Activated CD8-positive, alpha-beta T cell treated with anti-CD3 and anti-CD28 coated beads for 36 hours (primary cell): ENCODE data around the gene KLHL22. TPM values are rescaled to one million over a fixed set of nuclear protein-coding genes. Genes with fewer than 3 reads are reported as not detected.
"Not testable (repeated sequence)": the region's sequence is repeated elsewhere in the genome, so short reads cannot be mapped to it uniquely, and the experiment has no call there.

Source experiments
- ATAC-seq: fragments of 200-7000 bp; cut with Tn5 transposase; one replicate; pipeline ENCODE4 v1.10.0; 2021; ENCODE audit warnings: mild to moderate bottlenecking, moderate library complexity
- CTCF ChIA-PET: fragments of 350-600 bp; sonication (Branson Sonifier 250); formaldehyde crosslinking; loops from one replicate; lab custom pipeline; 2021; ENCODE audit warnings: antibody characterized with exemption; lab: Charles Lee
- POLR2A ChIA-PET: fragments of 350-600 bp; sonication (Branson Sonifier 250); formaldehyde crosslinking; loops from one replicate; lab custom pipeline; 2021; ENCODE audit warnings: antibody characterized with exemption; lab: Charles Lee
- DNase-seq: peaks from one replicate; pipeline ENCODE4 v3.0.0-alpha.2; 2020
- H3K27ac Mint-ChIP-seq: one replicate; pipeline ENCODE4 v1.8.0; 2021; ENCODE audit warnings: mild to moderate bottlenecking, mixed read lengths
- H3K27me3 Mint-ChIP-seq: one replicate; pipeline ENCODE4 v1.8.0; 2021; ENCODE audit warnings: mixed read lengths
- H3K36me3 Mint-ChIP-seq: one replicate; pipeline ENCODE4 v1.8.0; 2021; ENCODE audit warnings: low read depth, mixed read lengths
- H3K4me1 Mint-ChIP-seq: one replicate; pipeline ENCODE4 v1.8.0; 2021; ENCODE audit warnings: low read depth, mixed read lengths
- H3K4me3 Mint-ChIP-seq: one replicate; pipeline ENCODE4 v1.8.0; 2021; ENCODE audit warnings: mild to moderate bottlenecking, moderate library complexity, mixed read lengths
- H3K9me3 Mint-ChIP-seq: one replicate; pipeline ENCODE4 v1.8.0; 2021; ENCODE audit warnings: mixed read lengths
- CTCF ChIP-seq: fragments of 200-600 bp; IDR thresholded peaks from one replicate; pipeline ENCODE4 v1.8.0; 2022; ENCODE audit warnings: antibody characterized with exemption, mild to moderate bottlenecking
- intact Hi-C: fragments of 100-400 bp; cut with micrococcal nuclease; formaldehyde crosslinking; loops from one replicate; pipeline ENCODE4 v1.10.0; 2022
- total RNA-seq, 2 experiments: library from RNA; stranded (reverse); gene quantifications; one replicate each; pipeline ENCODE4 v1.2.3, GENCODE V29; 2021

KLHL22 gene
- 10 to 100 TPM; 16.3 to 17.9 TPM for total RNA-seq

- ChIA-PET POLR2A (interaction anchor here (1.2 to 2.3 kb wide), 3 partner anchors 12 to 33 kb away, joined by 3 to 8 read pairs (median 3); partner anchors contain the start of gene MED15), CTCF (interaction anchor here (0.8 to 3.3 kb wide), 7 partner anchors 21 to 77 kb away, joined by 3 to 14 read pairs (median 3); no protein-coding TSS in a partner anchor)
- no peak for TF ChIP-seq CTCF
These were observed at the start of gene KLHL22 for GRCh38 chr22:20494978-20495860. TSS of gene KLHL22 (minus strand) at chr22:20495795. CDS start at chr22:20489211, 6,584 bp downstream.

GRCh38 chr22:20545318-20545634 is 49.7 kb upstream of the KLHL22 start:
- H3K9me3 Mint-ChIP-seq, DNase-seq, H3K4me3 Mint-ChIP-seq, intact Hi-C loops, ATAC-seq, H3K27me3 Mint-ChIP-seq, POLR2A ChIA-PET: not testable (repeated sequence)
- peaks cover 44% of the 10 kb centered on the region for H3K36me3 Mint-ChIP-seq
- peaks cover 51% of the 10 kb centered on the region for H3K4me1 Mint-ChIP-seq
- peak overlapping the region; percentile 90 for H3K27ac Mint-ChIP-seq
- CTCF ChIA-PET, result interaction anchor here (1.3 kb wide), 1 partner anchor 12 kb away, joined by 5 read pairs; no protein-coding TSS in a partner anchor

More at GRCh38 chr22:20494978-20495860, at the start of gene KLHL22:
- Mint-ChIP-seq H3K27ac (peak within 1 kb of the TSS; percentile 84), H3K36me3 (no peaks in the 10 kb centered on the region), H3K9me3 (no peaks in the 10 kb centered on the region), H3K27me3 (no peaks in the 10 kb centered on the region), H3K4me3 (peak within 1 kb of the TSS; percentile 88), H3K4me1 (peaks cover 43% of the 10 kb centered on the region)
- intact Hi-C loops, result loop anchor here (10.0 kb wide), 1 partner anchor 60 kb away; the partner anchor contains the start of gene SCARF2
- ATAC-seq (peak; percentile 21), DNase-seq (peak; percentile 39)

GRCh38 chr22:20542736-20543135 is 47.1 kb upstream of the KLHL22 start:
- ATAC-seq (no peak), DNase-seq (no peak)
- Mint-ChIP-seq H3K4me1 (peaks cover 35% of the 10 kb centered on the region), H3K27me3 (no peaks in the 10 kb centered on the region), H3K4me3 (no peak overlapping the region), H3K9me3 (no peaks in the 10 kb centered on the region), H3K27ac (peak overlapping the region; percentile 25), H3K36me3 (peaks cover 58% of the 10 kb centered on the region)
- CTCF ChIA-PET, result interaction anchor here (1.6 kb wide), 2 partner anchors 21 to 29 kb away, joined by 4 to 11 read pairs; no protein-coding TSS in a partner anchor
- POLR2A ChIA-PET, result interaction anchor here (1.3 kb wide), 1 partner anchor 35 kb away, joined by 4 read pairs; the partner anchor contains the start of gene MED15
- no peak for TF ChIP-seq CTCF
- intact Hi-C loops, result no loop called here

GRCh38 chr22:20542055-20542454 is 46.5 kb upstream of the KLHL22 start:
- DNase-seq (no peak), ATAC-seq (no peak)
- no peak for TF ChIP-seq CTCF
- ChIA-PET CTCF (no interaction called here), POLR2A (interaction anchor here (0.7 kb wide), 1 partner anchor 22 kb away, joined by 3 read pairs; no protein-coding TSS in a partner anchor)
- peaks cover 62% of the 10 kb centered on the region for H3K36me3 Mint-ChIP-seq
- H3K4me3 Mint-ChIP-seq, result no peak overlapping the region
- H3K27me3 Mint-ChIP-seq, result no peaks in the 10 kb centered on the region
- no peaks in the 10 kb centered on the region for H3K9me3 Mint-ChIP-seq
- intact Hi-C loops, result no loop called here
- no peak overlapping the region for H3K27ac Mint-ChIP-seq
- peaks cover 38% of the 10 kb centered on the region for H3K4me1 Mint-ChIP-seq

GRCh38 chr22:20538875-20539274 is 43.3 kb upstream of the KLHL22 start:
- intact Hi-C loops, H3K9me3 Mint-ChIP-seq, H3K27ac Mint-ChIP-seq, H3K4me3 Mint-ChIP-seq, ATAC-seq, DNase-seq, H3K27me3 Mint-ChIP-seq: not testable (repeated sequence)
- Mint-ChIP-seq H3K36me3 (peaks cover 51% of the 10 kb centered on the region), H3K4me1 (peaks cover 28% of the 10 kb centered on the region)
- POLR2A ChIA-PET, result interaction anchor here (1.0 to 2.1 kb wide), 2 partner anchors 17 to 26 kb away, joined by 3 to 6 read pairs; no protein-coding TSS in a partner anchor
- CTCF ChIA-PET, result interaction anchor here (2.4 kb wide), 1 partner anchor 25 kb away, joined by 8 read pairs; no protein-coding TSS in a partner anchor
